Loucy (cell line): ENCODE data around the gene SYF2.

Source experiments
- H2AFZ ChIP-seq: fragments of 200-600 bp; sonication (generic); 2 replicates; pipeline ENCODE4 v1.6.0; 2016; ENCODE audit warnings: antibody characterized with exemption, mild to moderate bottlenecking, low read length, moderate library complexity
- H3F3A ChIP-seq: fragments of 200-600 bp; 2 replicates; pipeline ENCODE4 v1.6.0; 2016; ENCODE audit warnings: antibody characterized with exemption, low read depth, mild to moderate bottlenecking
- H3K27me3 ChIP-seq: fragments of 200-600 bp; sonication (generic); 2 replicates; pipeline ENCODE4 v1.6.1; 2014; ENCODE audit warnings: low read length, mild to moderate bottlenecking; ENCODE audit not compliant: insufficient read depth, poor library complexity, severe bottlenecking
- H3K36me3 ChIP-seq: fragments of 200-600 bp; sonication (generic); 2 replicates; pipeline ENCODE4 v1.6.1; 2016; ENCODE audit warnings: low read length; ENCODE audit not compliant: insufficient read depth
- H3K4me1 ChIP-seq: fragments of 200-600 bp; sonication (generic); 2 replicates; pipeline ENCODE4 v1.5.1; 2014; ENCODE audit warnings: low read length, mild to moderate bottlenecking; ENCODE audit not compliant: insufficient read depth, poor library complexity, severe bottlenecking
- H3K4me2 ChIP-seq: fragments of 200-600 bp; sonication (generic); 2 replicates; pipeline ENCODE4 v1.6.0; 2014; ENCODE audit warnings: antibody characterized with exemption, low read length, low read depth, mild to moderate bottlenecking; ENCODE audit not compliant: poor library complexity, severe bottlenecking
- H3K4me3 ChIP-seq: fragments of 200-600 bp; sonication (generic); 2 replicates; pipeline ENCODE4 v1.5.1; 2014; ENCODE audit warnings: low read length, mild to moderate bottlenecking, mixed read lengths; ENCODE audit not compliant: poor library complexity, severe bottlenecking
- H3K79me2 ChIP-seq: fragments of 200-600 bp; sonication (generic); 2 replicates; pipeline ENCODE4 v1.6.1; 2014; ENCODE audit warnings: low read length; ENCODE audit not compliant: insufficient read depth
- H3K9ac ChIP-seq: fragments of 200-600 bp; sonication (generic); 2 replicates; pipeline ENCODE4 v1.6.0; 2014; ENCODE audit warnings: mild to moderate bottlenecking, low read depth, low read length, moderate library complexity; ENCODE audit not compliant: poor library complexity, severe bottlenecking
- H3K9me2 ChIP-seq: fragments of 200-600 bp; sonication (generic); replicated peaks from 2 replicates; pipeline ENCODE4 v1.6.1; 2016; ENCODE audit warnings: low read depth, low read length, mixed read lengths
- H3K9me3 ChIP-seq: fragments of 200-600 bp; sonication (generic); 2 replicates; pipeline ENCODE4 v1.6.1; 2014; ENCODE audit warnings: mild to moderate bottlenecking, antibody characterized with exemption, low read length, low read depth; ENCODE audit not compliant: insufficient read depth
- H4K20me1 ChIP-seq: fragments of 200-600 bp; sonication (generic); 2 replicates; pipeline ENCODE4 v1.6.0; 2014; ENCODE audit warnings: antibody characterized with exemption, low read length, mild to moderate bottlenecking; ENCODE audit not compliant: insufficient read depth, poor library complexity, severe bottlenecking
- EZH2phosphoT487 ChIP-seq: fragments of 200-600 bp; IDR thresholded peaks from 2 replicates; pipeline ENCODE4 v1.6.1; 2018; ENCODE audit warnings: antibody characterized with exemption, mild to moderate bottlenecking, moderate library complexity, borderline replicate concordance
- TF ChIP-seq, protein P1 (sequence below): fragments of 200-600 bp; sonication (generic); conservative IDR thresholded peaks from 2 replicates; pipeline ENCODE4 v1.5.1; 2014; ENCODE audit warnings: mild to moderate bottlenecking, antibody characterized with exemption, low read length

SYF2 gene

DNA sequence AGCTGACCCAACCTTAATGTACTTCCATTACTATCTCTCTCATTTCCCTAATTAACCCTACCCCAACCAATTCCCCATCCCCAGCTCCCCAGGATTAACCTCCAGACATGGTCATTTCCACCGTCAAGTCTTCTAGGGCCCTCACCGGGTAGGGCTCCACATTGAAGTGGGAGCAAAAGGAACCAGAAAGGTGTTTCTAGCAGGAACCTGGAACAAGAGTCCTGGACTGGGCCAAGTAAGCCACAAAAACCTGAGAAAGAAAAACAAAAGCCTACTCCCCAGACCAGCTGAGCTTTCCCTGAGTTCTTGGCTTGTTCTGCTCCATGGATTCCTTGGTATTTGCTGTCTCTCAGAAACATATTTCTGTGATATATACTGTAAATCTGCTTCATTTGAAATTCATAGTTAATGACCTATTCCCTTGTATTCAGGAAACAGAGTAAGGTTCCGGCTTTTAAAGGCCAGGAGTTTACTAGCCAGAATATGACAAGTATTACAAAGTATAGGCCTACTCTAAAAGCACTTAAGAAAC, 58.4 kb downstream of the SYF2 start:
- H4K20me1 ChIP-seq, result no peaks in the 10 kb centered on the region

More for the DNA sequence above, 58.4 kb downstream of the SYF2 start:
- TF ChIP-seq EZH2phosphoT487, result no peak
- TF ChIP-seq, protein P1, sequence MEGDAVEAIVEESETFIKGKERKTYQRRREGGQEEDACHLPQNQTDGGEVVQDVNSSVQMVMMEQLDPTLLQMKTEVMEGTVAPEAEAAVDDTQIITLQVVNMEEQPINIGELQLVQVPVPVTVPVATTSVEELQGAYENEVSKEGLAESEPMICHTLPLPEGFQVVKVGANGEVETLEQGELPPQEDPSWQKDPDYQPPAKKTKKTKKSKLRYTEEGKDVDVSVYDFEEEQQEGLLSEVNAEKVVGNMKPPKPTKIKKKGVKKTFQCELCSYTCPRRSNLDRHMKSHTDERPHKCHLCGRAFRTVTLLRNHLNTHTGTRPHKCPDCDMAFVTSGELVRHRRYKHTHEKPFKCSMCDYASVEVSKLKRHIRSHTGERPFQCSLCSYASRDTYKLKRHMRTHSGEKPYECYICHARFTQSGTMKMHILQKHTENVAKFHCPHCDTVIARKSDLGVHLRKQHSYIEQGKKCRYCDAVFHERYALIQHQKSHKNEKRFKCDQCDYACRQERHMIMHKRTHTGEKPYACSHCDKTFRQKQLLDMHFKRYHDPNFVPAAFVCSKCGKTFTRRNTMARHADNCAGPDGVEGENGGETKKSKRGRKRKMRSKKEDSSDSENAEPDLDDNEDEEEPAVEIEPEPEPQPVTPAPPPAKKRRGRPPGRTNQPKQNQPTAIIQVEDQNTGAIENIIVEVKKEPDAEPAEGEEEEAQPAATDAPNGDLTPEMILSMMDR, result no peak
- no peak overlapping the region for H2AFZ ChIP-seq
- H3K9me3 ChIP-seq, result no peaks in the 10 kb centered on the region
- no peak overlapping the region for H3K4me2 ChIP-seq
- no peaks in the 10 kb centered on the region for H3F3A ChIP-seq
- H3K27me3 ChIP-seq, result no peaks in the 10 kb centered on the region
- no peaks in the 10 kb centered on the region for H3K36me3 ChIP-seq
- H3K9me2 ChIP-seq, result no peaks in the 10 kb centered on the region
- H3K4me1 ChIP-seq, result no peaks in the 10 kb centered on the region
- H3K9ac ChIP-seq, result no peak overlapping the region
- no peak overlapping the region for H3K4me3 ChIP-seq
- no peaks in the 10 kb centered on the region for H3K79me2 ChIP-seq
